ENCODE results near the gene LRRC27.
"Not testable (repeated sequence)": the region's sequence is repeated elsewhere in the genome, so short reads cannot be mapped to it uniquely, and the experiment has no call there.

Gene LRRC27

DNA sequence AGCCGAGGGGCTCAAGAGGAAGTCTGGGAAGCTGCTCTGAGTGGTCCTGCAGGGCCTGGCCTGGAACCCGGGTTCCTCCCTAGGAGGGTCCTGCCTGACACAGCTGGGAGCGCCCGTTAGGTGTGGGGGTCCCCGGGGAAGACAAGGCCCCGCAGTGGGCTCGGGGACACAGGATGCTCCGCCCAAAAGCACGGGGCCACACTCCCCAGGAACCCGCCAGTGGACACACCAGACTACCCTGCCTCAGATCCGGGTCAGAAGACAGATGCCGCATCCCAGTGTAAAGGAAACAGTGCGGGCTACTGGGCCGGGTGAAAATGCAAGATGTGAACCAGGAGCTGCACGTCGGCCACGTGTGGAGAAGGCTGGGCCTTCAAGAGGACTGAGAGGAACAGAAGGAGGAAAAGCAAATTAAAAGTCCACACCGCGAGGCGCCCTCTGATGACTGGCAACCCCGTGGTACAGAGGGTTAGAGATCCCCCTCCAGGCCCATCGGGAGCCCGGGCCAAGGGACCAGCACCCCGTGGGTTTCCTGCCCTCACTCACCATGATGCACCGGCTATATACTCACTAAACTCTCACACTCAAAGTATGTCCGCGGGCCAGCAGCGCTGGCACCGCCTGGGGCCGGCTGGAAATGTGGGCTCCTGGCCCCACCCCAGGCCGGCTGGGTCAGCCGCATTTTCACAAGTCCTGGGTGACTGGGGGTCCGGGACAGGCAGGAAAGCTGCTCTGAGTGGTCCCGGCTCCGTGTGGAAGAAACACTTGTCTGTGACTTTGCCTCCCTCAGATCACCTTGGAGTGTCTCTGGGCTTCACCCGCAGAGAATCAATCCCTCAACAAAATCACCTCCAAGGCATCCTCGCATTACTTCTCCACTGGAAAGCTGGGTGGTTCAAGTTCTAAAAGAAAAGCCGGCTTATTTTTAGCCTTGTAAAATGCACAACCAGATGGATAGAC is 30.3 kb upstream of the LRRC27 start:
- DNase-seq, result no peak

DNA sequence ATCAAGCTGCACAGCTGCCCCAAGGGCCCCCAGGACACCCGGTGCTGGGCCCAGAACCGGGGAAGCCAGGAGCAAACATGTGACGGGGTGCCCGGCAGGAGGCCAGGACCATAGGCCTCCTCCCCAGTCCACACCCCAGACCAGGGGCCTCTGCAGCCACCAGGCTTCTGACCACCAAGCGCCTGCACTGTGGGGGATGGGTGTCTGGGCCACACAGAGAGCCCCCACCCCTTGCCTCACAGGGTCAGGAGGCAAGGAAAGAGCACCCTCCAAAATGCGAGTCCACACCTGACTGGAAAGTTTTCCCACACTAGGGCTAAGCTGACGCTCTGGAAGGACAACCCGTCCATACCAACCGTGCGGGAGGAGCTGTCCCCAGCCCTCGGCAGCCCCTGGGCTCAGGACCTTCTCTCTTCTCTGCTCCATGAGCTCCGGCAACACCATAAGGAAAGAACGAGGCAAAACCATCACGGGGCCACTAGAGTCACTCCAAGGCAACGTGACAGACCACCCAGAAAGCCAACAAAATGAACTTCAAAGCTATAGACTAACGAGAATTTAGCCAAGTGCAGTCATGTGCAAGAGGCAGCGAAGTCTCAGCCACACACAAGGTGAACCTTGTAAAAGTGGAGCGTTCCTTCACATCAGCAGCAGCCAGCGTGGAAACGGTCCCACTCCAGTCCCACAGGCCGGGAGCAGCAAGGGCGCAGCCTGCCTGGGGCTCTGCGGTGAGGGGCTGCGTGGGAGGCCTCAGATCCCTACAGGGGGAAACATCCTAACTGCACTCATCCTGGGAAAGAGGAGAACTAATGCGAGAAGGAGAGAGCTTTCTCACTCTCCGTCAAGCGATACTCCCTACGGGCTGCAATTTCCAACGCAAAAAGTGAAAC is 29.3 kb upstream of the LRRC27 start:
- no peak for DNase-seq

DNA sequence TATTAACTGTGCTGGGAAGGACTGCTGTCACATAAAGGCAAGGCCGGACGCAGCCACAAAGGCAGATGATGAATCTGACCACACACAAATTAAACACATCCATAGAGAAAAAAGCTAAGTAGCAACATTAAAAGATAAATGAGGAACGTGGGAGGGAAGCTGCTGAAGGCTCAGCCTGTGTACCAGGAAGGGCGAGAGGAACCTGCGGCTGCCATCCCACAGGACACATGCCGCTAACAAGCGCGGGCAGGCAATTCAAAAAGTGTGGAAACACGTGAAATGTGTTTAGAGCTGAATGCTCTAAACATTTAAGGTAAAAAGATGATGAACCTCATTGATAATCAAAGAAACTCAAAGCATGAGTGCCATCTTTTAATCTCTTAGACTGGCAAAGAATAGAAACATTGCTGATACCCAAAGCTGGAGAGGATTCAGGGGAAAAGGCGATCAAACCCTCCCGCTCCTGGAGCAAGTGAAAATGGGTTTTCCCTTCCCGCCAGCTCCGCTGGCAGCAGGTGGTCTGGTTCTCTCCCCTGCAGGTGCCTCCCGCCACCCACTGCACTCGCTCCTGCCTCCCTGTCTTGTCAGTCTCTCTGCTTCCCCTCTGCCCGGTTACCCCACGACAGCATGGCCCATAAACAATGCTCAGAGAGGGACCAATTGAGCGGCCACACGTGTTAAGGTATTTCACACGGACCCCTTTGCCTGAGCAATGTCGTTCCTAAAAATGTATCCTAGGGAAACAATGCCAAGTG is 28.5 kb upstream of the LRRC27 start:
- DNase-seq, result no peak

DNA sequence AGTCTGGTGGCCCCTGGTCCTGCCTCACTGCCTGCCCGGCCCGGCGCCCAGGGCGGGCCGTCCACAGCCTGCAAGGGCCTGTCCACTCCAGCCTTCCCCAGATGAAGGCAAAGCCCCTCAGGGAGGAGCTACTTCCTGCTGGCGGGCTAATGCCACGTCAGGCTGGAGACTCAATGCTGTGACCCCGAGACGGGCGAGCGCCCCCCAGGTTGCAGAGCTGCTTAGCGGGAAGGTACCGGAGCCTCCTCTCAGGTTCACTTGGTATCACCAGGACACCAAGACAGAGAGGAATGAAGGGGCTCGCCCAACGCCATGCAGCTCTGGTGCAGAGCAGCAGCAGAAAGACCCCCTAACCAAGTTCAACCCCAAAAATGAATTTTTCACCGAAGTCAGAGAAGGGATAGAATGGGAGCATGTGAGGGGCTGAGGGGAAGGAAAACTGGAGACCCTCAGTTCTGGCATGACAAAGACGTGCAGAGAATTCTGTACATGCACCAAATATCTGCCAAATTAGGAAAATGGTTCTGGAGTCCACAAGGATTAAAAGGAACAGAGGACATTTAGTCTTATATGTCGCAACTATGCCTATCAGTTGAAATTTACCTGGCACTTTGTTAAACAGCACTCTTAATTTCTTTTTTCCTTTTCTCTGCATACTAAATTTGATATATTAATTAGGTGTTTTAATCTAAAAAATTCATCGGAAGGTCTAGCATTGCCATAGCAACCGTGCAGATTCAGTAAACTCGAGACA is 27.1 kb upstream of the LRRC27 start:
- DNase-seq, result no peak

DNA sequence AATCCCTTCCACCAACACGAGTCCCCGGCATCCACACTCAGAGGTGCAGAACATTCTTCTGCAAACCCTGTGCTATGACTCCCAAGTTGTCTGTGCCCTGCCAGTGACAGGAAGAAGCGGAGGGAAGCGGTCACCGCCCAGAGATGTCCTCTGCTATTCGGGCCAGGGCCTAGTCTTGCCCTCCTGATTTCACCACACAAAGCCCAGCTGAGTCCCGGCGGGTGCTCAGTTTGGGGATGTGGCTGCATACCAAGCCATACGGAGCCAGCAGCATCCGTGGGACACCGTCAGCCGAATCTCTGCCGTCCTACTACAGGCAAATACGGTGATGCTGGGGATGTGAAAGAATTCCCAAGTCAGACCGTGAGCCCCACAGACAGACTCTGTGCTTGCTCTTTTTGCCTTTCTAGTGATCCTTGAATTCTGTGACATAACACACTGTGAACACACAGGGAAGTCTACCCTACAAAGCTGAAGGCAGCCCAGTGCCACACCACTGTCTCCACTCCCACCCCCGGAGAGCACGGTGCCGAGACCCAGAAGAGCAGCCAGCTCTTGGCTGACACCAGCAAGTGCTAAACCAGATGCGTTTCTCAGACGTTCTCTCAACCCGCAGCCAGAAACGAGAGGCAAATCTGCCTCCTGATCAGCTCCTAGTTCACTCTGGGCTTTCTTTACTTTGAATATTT is 26.2 kb upstream of the LRRC27 start:
- no peak for DNase-seq

DNA sequence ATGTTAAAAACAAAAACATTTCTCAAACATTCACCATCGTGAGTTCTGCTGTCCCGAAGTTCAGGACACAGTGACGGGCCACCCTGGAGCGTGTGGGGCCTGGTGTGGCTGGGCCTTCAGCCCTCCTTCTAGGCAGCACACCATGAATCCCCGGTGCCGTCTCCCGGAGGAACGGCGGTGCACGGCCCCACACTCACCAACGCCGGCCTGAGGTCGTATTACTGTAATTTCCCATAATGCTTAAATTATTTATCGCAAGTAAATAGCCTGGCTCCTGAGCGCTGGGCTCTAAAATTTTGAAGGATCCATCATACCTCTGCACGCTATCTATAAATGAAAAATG is 25.7 kb upstream of the LRRC27 start:
- DNase-seq, result no peak

DNA sequence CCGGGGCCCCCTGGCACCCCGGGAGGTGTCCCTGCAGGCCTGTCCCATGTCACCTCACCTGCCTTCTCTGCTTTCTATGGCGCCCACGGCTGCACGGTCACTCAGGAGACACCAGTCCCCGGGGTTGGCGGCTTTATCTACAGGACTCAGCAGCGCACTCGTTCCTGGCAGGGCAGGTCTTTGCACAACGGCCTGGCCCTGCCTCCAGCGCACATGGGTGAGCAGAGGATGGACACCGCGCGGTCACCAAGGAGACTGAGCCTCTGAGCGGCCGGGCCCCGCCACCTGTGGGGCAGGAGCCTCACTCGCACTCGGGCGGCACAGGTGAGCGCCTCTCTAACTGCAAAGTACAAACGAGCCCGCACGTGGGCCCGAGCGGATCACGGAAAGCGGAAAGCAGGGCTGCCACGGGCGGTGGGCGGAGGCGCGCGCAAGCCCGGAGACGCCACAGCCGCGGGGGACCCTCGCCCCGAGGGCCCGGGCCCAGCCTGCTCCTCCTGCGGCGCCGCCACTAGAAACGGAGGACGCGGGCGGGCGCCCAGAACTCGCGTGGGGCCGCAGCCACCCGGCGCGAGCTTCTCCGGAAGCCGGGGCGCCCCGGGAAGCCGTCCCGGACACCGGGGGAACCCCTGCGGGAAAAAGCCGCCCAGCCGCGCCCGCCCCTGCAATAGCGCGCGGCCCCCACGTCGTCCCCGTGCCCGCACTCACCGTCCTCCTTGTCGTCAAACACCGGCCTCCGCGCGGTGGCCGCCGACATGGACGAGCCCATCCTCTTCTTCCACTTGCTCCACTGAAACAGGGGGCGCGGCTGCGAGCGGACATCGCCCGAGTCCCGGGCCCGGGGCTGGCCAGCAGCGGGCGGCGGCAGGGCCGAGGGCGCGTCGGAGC is 24.9 kb upstream of the LRRC27 start:
- DNase-seq, result no peak

DNA sequence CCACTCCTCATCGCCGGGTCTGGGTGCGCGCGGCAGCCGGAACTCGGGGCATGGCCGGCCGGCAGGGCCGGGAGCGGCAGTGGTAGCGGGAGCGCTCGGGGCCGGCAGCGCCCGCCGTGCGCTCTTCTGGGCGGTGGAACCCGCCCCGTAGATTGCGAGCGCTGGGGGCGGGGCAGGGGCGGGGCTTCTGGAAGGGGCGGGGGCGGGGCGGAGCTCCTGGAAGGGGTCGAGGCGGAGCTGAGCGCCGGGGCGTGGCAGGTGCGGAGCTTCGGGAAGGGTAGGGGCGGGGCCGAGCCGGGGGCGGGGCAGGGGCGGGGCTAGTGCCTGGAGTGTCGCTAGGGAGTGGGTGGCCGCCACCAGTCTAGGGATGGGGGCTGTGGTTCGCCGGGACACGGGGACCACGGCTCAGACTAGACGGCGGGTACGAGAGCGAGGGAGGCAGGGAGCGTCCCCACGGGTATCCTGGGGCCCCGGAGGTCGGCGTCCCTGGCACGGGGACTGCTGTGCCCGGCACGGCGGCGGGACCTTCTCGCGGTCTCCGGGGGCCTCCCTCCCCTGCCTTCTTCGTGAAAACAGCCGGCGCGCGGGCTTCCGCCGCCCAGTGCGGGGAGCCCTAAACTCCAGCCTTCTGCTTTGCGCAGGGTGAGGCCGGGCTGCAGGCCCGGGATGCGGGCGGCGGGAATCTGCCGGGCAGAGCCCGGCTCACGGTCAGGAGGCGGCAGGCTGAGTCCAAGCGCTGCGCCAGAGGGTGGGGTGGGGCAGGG is 24.0 kb upstream of the LRRC27 start, which contains the start of gene STK32C:
Gene STK32C (minus strand): TSS at position 128 of the 764 bp plus-strand sequence. CDS start 117 bp downstream, at position 11.
- DNase-seq, result peak; percentile 32

DNA sequence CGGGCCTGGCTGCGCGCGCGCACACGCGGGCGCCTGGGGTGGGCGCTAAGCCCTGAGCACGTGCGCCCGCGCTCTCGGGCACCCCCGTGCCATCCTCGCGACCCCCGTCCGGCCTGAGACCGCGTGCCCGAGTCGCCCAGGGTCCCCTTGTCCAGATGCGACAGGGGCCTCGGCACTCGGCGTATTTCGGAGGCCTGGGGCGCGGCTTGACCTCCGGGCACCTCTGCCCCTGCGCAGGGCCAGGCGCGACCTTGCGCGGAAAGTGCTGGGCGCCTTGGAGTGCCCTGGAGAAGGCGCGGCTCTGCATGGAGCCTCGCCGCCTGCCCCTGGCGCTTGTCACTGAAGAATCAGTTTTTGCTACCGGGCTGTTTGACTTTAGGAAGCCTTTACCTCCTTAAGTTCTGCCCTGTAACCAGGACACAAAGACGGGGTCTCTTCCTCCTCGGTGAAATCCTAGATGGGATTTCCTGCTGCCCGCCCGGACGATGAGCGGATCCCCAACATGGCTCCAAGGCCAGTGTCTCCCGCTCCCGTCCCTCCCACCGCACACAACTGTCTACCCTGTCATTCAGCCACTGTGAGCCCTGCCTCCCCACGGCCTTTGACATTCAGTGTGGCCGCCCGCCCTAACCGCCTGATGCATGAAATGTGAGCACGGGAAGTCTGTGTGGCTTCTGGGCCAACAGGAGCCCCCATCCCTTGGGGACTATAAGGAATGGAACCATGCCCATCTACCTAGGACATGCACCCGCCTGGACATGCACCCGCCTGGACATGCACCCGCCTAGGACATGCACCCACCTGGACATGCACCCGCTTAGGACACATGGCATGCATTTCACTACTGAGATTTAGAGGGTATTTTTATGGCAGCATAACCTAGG is 23.2 kb upstream of the LRRC27 start:
- no peak for DNase-seq

DNA sequence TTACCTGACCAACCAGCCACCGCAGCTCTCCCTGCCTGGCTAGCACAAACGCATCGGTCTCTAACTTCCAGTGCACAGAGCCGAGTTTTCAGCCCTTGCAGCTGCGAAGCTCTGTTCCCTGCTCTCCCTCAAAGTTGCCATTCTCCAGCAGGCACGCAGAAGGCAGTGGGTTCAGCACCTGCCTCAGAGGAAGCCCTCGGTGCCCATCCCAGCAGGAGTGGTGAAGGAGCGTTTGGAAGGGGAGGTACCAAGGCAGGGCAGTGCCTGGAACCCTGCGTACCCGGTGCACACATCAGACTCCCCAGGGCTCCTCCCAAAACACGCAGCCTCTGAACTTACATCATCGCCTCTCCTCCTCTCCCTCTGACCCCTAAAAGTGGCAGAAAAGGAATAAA is 22.5 kb upstream of the LRRC27 start:
- DNase-seq, result no peak

DNA sequence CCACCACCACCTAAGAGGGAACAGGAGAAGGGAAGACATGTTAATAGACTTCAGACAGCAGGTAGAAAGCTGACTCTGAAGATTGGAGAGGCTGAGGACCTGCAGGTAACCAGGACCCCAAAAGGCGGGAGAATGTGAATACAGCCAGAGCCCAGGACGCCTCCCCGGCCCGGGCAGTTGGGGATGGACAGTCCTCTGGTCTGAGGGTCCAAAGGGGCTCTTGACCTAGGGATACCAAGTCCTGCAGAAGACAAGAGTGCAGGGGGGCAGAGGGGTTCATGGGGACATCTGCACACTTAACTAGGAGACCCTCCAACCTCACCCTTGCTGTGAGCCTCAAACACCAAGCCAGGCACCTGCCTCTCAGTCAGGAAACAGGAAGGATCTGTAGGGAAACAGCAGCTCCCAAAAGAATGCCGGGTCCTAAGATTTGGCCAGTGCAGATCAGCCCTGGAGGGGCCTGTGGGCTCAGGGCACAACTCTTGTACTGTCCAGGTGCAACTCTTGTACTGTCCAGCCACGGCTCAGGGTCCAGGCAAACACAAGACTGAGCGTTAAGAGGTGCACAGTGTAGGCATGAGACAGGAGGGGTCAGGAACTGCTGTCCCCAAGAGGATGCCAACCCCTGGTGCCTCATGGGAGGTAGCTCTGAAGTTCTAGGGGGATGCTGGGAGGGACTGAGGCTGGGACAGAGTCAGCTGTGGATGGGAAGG is 22.0 kb upstream of the LRRC27 start:
- DNase-seq, result no peak

DNA sequence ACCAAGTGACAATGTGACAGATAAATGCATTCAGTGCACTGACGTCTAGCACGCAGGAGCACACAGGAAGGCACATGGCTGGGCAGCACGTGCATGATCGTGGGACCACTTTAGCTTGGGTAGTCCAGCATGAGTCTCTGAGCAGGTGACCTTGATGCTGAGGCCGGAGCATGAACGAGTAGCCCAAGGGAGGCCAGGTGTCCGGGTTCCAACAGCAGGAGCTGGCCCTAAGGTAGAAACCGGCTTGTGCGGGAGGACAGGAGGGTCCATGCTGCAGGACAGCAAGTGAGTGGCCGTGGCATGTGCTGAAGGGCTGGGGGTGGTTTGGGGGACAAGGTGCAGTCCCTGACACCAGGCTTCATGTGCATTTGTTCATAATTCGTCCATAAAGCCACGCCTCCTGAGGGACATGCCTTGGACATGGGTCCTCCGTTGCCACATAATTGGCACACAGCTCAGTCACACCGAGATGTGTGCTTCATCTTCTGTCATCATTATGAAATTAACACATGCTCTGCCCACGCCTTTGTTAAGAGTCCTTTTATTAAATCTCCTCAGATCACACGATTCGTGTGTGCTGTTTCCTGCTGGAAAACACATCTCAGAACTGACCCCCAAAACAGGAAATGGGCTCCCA is 21.2 kb upstream of the LRRC27 start:
- DNase-seq, result no peak

DNA sequence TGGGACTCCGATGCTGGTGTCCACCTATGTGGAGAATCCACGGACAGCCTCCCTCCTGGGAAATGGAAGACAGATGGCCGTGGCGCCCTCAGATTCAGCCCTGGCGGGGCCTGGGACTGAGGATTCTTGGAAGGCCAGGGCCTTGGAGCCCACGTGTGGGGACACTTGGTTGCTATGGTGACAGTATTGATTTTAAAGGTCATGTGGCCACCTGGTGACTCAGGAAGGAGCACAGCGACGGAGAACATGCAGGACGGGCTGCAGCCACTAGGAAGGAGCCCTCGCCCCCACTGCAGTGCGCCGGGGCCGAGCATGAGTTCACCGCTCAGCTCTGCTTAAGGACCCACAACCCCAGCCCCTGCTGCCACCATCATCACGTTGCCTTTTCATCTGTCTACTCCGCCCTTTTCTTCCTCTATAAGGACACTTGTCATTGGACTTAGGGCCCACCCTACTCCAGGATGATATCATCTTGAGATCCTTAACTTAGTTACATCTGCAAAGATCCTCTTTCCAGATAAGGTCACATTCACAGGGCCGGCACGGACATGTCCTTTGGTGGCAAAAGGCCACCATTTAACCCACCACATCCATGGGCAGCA is 20.6 kb upstream of the LRRC27 start:
- no peak for DNase-seq

DNA sequence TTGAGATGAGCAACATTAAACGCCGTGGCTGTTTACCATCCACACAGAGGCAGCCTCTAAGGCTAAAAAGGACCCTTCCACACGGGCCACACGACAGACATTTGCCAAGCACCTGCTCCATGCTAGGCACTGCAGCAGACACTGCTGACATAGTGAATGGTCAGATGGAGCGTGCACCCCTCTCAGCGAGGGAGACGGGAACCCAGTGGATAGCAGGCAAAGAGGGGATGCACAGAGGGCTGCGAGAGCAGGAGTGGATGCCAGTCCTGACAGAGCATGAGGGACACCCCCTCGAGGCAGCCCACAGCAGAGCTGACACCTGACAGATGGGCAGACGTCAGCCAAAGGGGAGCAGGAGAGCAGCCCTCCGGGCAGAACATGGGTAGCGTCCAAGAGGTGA is 18.7 kb upstream of the LRRC27 start:
- DNase-seq, result no peak

DNA sequence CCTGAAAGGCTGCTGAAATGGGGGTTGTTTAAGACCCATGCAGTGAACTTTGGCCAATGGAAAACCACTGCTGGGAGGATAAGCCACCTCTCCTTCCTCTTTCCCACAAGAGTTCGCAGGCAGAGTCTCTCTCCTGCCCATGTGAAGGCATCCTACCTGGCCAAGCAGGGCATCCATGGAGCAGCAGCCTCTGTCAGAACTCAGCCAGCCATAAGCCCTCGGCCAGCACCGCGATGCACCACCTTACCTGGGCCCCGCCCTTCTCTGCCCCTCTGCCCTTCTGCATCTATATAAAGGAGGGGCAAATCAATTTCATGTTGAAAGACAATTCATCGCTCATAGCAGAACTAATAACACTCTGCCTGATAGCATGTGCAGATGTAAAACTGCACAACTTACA is 18.1 kb upstream of the LRRC27 start:
- no peak for DNase-seq

DNA sequence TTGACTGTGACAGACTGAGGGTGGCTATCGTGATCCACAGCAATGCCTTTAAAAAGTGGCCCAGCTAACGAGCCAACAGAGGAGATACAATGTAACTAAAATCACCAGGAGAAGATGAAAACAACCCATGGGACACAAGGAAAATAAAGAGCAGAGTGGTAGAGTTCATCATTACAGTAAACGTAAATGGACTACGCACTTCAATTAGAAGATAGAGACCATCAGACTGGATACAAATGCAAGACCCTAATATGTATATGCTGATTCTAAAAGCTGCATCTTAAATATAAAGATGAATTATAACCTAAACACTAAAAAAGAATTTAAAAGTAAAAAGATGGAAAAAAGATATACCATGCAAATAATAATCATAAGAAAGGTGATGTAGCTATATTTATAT is 17.7 kb upstream of the LRRC27 start:
- no peak for DNase-seq

DNA sequence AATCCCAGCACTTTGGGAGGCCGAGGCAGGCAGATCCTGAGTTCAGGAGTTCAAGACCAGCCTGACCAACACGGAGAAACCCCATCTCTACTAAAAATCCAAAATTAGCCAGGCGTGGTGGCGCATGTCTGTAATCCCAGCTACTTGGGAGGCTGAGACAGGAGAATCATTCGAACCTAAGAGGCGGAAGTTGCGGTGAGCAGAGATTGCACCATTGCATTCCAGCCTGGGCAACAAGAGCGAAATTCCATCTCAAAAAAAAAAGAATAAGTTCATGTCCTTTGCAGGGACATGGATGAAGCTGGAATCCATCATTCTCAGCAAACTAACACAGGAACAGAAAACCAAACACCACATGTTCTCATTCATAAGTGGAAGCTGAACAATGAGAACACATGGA is 17.1 kb upstream of the LRRC27 start:
- DNase-seq, result not testable (repeated sequence)
